ENCODE results near the gene MX1.

MX1 gene

DNA sequence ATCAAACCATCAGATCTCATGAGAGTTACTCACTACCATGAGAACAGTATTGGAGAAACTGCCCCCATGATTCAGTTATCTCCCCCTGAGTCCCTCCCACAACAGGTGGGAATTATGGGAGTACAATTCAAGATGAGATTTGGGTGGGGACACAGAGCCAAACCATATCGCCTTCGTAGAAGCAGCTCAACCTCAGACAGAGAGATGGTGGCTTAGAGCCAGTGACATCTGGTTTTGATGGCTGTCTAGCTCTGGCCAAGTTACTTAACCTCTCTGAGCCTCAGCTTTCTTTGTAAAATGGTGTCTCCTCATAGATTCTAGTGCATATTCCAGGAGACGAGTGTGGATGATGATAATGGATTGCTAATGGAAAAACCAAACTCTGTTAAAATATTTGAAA, 27.2 kb downstream of the MX1 start:
- Histone ChIP-seq H3K4me1 (ENCODE audit: control insufficient read depth in 2 of 2, insufficient read depth in 2 of 2, low read length in 2 of 2) (peaks cover 2 to 3% of the 10 kb centered on the region in 2 donors), H3K4me3 (ENCODE audit: low read length in 2 of 2) (no peak overlapping the region), H3K36me3 (ENCODE audit: control insufficient read depth in 2 of 2, insufficient read depth in 2 of 2, low read length in 2 of 2) (peaks cover 10 to 23% of the 10 kb centered on the region in 2 donors), H3K27ac (ENCODE audit: low read depth in 2 of 2, low read length in 2 of 2) (no peak overlapping the region), H3K27me3 (ENCODE audit: control insufficient read depth in 2 of 2, insufficient read depth in 2 of 2, low read length in 2 of 2) (no peaks in the 10 kb centered on the region), H3K9me3 (ENCODE audit: control insufficient read depth in 2 of 2, low read length in 2 of 2) (no peaks in the 10 kb centered on the region), H3K9ac (ENCODE audit: low read depth in 1 of 2, low read length in 2 of 2) (no peak overlapping the region)

DNA sequence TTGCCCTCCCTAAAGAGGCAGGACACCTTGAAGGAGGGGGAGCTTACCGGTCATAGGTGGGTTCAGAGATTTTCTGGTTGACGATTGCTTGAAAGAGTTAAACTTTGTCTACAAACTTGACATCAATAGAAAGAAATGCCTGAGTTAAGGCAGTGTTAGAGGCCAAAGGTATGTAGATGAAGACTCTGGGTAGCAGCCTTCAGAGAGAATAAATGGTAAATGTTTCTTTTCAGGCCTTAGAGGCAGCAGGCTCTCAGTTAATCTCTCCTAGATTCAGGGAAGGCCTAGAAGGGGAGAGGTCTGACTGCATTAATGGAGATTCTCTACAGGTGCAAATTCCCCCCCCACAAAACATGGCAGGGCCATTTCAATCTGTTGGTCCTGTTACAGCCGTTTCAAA, 27.7 kb downstream of the MX1 start:
- no peak overlapping the region for H3K4me3 ChIP-seq (ENCODE audit: low read length in 2 of 2)
- peaks cover 15 to 27% of the 10 kb centered on the region in 2 donors for H3K36me3 ChIP-seq (ENCODE audit: control insufficient read depth in 2 of 2, insufficient read depth in 2 of 2, low read length in 2 of 2)
- H3K27ac ChIP-seq (ENCODE audit: low read depth in 2 of 2, low read length in 2 of 2) = no peak overlapping the region
- H3K4me1 ChIP-seq (ENCODE audit: control insufficient read depth in 2 of 2, insufficient read depth in 2 of 2, low read length in 2 of 2) = peaks cover 2 to 3% of the 10 kb centered on the region in 2 donors
- H3K9ac ChIP-seq (ENCODE audit: low read depth in 1 of 2, low read length in 2 of 2) = no peak overlapping the region
- H3K27me3 ChIP-seq (ENCODE audit: control insufficient read depth in 2 of 2, insufficient read depth in 2 of 2, low read length in 2 of 2) = no peaks in the 10 kb centered on the region
- H3K9me3 ChIP-seq (ENCODE audit: control insufficient read depth in 2 of 2, low read length in 2 of 2) = no peaks in the 10 kb centered on the region

DNA sequence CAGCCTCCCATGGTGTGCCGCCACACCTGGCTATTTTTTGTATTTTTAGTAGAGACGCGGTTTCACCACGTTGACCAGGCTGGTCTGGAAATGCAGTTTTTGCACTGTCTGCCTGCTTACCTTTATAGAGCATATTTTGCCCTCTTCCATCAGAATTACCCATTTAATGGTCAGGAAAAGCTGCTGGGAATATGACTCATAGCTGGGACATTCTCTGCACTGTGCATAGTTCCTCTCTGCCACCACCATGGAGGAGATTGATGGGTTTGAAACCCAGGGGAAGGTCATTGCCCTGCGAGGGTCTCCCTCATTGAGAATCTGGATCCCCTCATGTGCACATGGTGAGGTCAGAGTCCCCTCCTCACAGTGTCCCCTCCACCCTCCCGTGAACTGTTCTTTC, 32.1 kb downstream of the MX1 start:
- H3K9ac ChIP-seq (ENCODE audit: low read depth in 1 of 2, low read length in 2 of 2) = no peak overlapping the region
- H3K4me3 ChIP-seq (ENCODE audit: low read length in 2 of 2) = no peak overlapping the region
- H3K27me3 ChIP-seq (ENCODE audit: control insufficient read depth in 2 of 2, insufficient read depth in 2 of 2, low read length in 2 of 2) = no peaks in the 10 kb centered on the region
- H3K27ac ChIP-seq (ENCODE audit: low read depth in 2 of 2, low read length in 2 of 2) = no peak overlapping the region
- no peaks in the 10 kb centered on the region for H3K9me3 ChIP-seq (ENCODE audit: control insufficient read depth in 2 of 2, low read length in 2 of 2)
- peaks cover 0 to 3% of the 10 kb centered on the region in 2 donors for H3K4me1 ChIP-seq (ENCODE audit: control insufficient read depth in 2 of 2, insufficient read depth in 2 of 2, low read length in 2 of 2)
- peaks cover 10 to 24% of the 10 kb centered on the region in 2 donors for H3K36me3 ChIP-seq (ENCODE audit: control insufficient read depth in 2 of 2, insufficient read depth in 2 of 2, low read length in 2 of 2)

DNA sequence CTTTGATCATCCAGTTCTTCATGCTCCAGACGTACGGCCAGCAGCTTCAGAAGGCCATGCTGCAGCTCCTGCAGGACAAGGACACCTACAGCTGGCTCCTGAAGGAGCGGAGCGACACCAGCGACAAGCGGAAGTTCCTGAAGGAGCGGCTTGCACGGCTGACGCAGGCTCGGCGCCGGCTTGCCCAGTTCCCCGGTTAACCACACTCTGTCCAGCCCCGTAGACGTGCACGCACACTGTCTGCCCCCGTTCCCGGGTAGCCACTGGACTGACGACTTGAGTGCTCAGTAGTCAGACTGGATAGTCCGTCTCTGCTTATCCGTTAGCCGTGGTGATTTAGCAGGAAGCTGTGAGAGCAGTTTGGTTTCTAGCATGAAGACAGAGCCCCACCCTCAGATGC, 32.5 kb downstream of the MX1 start:
- Histone ChIP-seq H3K9me3 (ENCODE audit: control insufficient read depth in 2 of 2, low read length in 2 of 2) (no peaks in the 10 kb centered on the region), H3K36me3 (ENCODE audit: control insufficient read depth in 2 of 2, insufficient read depth in 2 of 2, low read length in 2 of 2) (peaks cover 10 to 27% of the 10 kb centered on the region in 2 donors), H3K4me3 (ENCODE audit: low read length in 2 of 2) (no peak overlapping the region)

DNA sequence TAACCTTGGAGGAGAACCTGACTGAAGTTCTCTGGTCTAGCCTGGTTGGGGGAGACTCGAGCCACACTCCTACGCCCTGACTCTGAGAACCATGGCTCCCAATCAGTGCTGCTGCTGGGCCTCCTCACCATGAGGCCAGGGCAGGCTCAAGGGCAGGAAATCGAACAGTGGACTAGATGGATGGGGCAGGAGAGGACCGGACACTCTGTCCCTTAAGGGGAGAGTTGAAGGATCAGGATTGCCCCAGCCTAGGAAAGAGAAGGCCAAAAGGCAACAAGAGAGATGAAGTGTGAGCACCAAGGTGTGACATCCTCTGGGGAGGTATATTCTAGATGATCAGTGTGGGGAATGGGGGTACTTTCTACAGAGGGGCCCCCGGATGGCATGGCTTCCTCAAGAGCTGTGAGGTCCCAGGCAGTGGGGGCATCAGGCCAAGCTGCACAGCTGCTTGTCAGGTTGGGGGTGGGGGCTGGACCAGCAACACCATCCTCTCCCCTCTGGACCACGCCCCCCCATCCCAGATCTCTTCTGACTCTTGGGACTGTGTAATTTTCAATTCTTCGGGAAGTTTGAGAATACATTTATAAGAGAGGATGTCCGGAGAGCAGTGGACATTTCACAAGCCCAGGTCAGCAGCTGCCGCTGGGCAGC, 34.0 kb downstream of the MX1 start:
- Histone ChIP-seq H3K4me1 (ENCODE audit: control insufficient read depth in 2 of 2, insufficient read depth in 2 of 2, low read length in 2 of 2) (peaks cover 0 to 3% of the 10 kb centered on the region in 2 donors), H3K27ac (ENCODE audit: low read depth in 2 of 2, low read length in 2 of 2) (no peak overlapping the region), H3K9ac (ENCODE audit: low read depth in 1 of 2, low read length in 2 of 2) (no peak overlapping the region), H3K9me3 (ENCODE audit: control insufficient read depth in 2 of 2, low read length in 2 of 2) (no peaks in the 10 kb centered on the region), H3K36me3 (ENCODE audit: control insufficient read depth in 2 of 2, insufficient read depth in 2 of 2, low read length in 2 of 2) (peaks cover 15 to 37% of the 10 kb centered on the region in 2 donors), H3K27me3 (ENCODE audit: control insufficient read depth in 2 of 2, insufficient read depth in 2 of 2, low read length in 2 of 2) (no peaks in the 10 kb centered on the region), H3K4me3 (ENCODE audit: low read length in 2 of 2) (no peak overlapping the region)

More for the DNA sequence above, 32.5 kb downstream of the MX1 start:
- no peak overlapping the region for H3K27ac ChIP-seq (ENCODE audit: low read depth in 2 of 2, low read length in 2 of 2)
- H3K4me1 ChIP-seq (ENCODE audit: control insufficient read depth in 2 of 2, insufficient read depth in 2 of 2, low read length in 2 of 2) = peaks cover 0 to 3% of the 10 kb centered on the region in 2 donors
- H3K27me3 ChIP-seq (ENCODE audit: control insufficient read depth in 2 of 2, insufficient read depth in 2 of 2, low read length in 2 of 2) = no peaks in the 10 kb centered on the region
- H3K9ac ChIP-seq (ENCODE audit: low read depth in 1 of 2, low read length in 2 of 2) = no peak overlapping the region

DNA sequence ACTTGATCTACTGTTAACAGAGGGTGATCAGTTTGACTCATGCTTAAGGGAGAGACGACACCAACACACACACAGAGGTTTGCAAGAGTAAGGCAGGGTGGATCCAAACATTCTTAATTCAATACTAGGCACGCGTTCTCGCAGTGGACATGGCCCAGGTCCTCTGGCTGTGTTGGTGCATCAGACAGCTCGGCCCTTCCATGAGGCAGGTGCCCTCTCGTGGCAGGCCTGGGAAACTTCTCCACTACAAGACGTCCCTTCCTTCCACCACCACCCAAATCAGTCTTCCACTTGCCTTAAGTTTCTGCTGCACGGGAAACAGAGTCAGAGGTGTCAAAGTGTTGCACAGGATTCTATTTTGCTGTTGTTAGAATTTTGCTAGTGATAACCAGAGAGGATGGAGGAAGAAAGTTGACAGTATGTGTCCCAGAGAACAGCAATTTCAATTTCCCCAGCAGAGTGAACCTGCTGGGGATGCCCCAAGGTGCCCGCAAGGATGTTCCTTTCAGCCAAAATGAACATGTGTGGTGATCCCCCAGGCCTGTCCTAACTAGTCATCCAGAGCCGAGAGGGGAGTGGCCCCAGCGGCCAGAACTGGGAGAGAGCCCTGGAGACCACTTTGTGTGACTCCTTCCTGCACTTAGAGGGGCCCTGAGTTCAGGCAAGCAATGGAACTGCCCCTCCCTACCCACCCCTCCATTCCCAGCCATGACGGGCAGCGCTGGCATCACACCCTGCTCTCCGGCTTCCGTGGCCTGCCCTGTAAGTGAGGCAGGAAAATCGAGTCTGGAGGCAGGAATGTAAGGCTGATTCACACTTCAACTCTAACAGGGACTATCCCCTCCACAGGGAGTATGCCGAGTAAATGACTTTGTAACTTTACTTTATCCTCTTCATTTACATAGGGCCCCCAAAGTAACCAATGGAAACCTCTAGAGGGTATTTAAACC, 34.8 kb downstream of the MX1 start:
- Histone ChIP-seq H3K9ac (ENCODE audit: low read depth in 1 of 2, low read length in 2 of 2) (no peak overlapping the region), H3K27ac (ENCODE audit: low read depth in 2 of 2, low read length in 2 of 2) (no peak overlapping the region), H3K4me3 (ENCODE audit: low read length in 2 of 2) (no peak overlapping the region)

DNA sequence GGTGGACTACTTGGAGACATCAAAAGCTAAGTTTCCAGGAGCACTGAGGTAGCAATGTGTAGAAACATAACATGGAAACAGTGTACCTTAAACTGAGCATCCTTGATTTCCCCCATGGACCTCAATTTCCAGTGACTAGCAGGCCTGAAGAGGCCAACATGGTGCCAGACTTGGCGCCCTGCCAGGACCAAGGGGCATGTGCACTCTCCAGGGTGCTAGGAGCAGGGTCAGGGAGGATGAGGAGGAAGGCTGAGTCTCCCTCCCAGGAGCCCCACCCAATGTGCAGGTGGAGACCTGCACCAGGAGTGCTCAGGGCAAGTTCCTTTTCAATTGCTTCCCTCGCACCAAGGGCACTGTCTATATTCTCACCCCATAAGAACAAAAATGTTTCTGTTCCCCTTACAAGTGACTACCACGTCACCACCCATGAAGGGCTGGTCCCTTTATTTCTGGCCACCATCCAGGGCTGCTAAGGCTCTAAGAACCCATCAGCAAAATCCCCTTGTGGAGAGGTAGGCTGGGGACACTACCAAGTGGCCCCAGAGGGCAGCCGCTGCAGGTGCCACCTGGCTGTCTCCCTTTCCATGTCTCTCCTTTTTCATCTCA, 39.2 kb downstream of the MX1 start:
- H3K9me3 ChIP-seq (ENCODE audit: control insufficient read depth in 2 of 2, low read length in 2 of 2) = no peaks in the 10 kb centered on the region
- H3K27ac ChIP-seq (ENCODE audit: low read depth in 2 of 2, low read length in 2 of 2) = no peak overlapping the region
- H3K4me1 ChIP-seq (ENCODE audit: control insufficient read depth in 2 of 2, insufficient read depth in 2 of 2, low read length in 2 of 2) = peaks cover 0 to 3% of the 10 kb centered on the region in 2 donors
- H3K9ac ChIP-seq (ENCODE audit: low read depth in 1 of 2, low read length in 2 of 2) = no peak overlapping the region
- no peaks in the 10 kb centered on the region for H3K27me3 ChIP-seq (ENCODE audit: control insufficient read depth in 2 of 2, insufficient read depth in 2 of 2, low read length in 2 of 2)
- H3K4me3 ChIP-seq (ENCODE audit: low read length in 2 of 2) = no peak overlapping the region
- peaks cover 60 to 64% of the 10 kb centered on the region in 2 donors for H3K36me3 ChIP-seq (ENCODE audit: control insufficient read depth in 2 of 2, insufficient read depth in 2 of 2, low read length in 2 of 2)

More for the DNA sequence above, 34.8 kb downstream of the MX1 start:
- Histone ChIP-seq H3K36me3 (ENCODE audit: control insufficient read depth in 2 of 2, insufficient read depth in 2 of 2, low read length in 2 of 2) (peaks cover 23 to 38% of the 10 kb centered on the region in 2 donors), H3K4me1 (ENCODE audit: control insufficient read depth in 2 of 2, insufficient read depth in 2 of 2, low read length in 2 of 2) (peaks cover 0 to 3% of the 10 kb centered on the region in 2 donors), H3K27me3 (ENCODE audit: control insufficient read depth in 2 of 2, insufficient read depth in 2 of 2, low read length in 2 of 2) (no peaks in the 10 kb centered on the region), H3K9me3 (ENCODE audit: control insufficient read depth in 2 of 2, low read length in 2 of 2) (no peaks in the 10 kb centered on the region)

DNA sequence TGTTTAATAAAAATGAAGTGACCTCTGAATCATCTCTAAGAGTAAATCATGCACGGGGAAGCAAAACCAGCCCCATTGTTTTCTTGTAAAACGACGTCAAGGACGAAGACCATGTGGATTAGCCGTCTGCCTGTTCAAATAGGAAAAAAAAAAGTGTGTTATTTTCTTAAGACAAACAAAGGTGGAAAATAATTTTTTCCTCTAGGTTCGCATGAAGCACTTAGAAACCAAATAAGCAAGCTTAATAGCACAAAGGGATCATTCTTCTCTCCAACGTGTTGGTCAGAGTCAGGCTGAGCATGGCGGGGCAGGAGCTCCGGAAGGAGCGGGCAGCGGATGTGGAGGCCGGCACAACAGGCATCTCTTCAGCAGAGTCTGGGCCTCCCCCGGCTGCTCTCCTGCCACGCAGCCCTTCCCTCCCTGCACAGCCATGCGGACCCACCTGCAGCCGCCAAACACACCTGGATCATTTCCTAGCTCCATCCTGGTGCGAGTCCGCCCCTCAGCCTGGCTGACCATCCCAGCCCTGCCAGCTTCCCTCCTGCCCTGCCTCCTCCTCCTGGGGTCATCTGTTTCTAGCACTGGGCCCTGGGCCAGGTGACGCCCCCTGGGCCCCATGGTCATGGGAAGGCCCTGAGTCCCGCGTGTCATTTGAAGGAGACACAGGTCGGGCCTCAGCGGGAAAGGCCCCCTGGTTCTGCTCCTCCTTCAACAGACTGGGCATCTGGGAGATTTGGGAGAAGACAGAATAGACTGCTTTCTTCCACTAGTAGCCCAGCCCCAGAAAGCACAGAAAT, 40.2 kb downstream of the MX1 start:
- Histone ChIP-seq H3K9ac (ENCODE audit: low read depth in 1 of 2, low read length in 2 of 2) (no peak overlapping the region), H3K4me3 (ENCODE audit: low read length in 2 of 2) (no peak overlapping the region), H3K27ac (ENCODE audit: low read depth in 2 of 2, low read length in 2 of 2) (no peak overlapping the region), H3K36me3 (ENCODE audit: control insufficient read depth in 2 of 2, insufficient read depth in 2 of 2, low read length in 2 of 2) (peaks cover 70 to 73% of the 10 kb centered on the region in 2 donors), H3K9me3 (ENCODE audit: control insufficient read depth in 2 of 2, low read length in 2 of 2) (no peaks in the 10 kb centered on the region), H3K4me1 (ENCODE audit: control insufficient read depth in 2 of 2, insufficient read depth in 2 of 2, low read length in 2 of 2) (peaks cover 0 to 3% of the 10 kb centered on the region in 2 donors), H3K27me3 (ENCODE audit: control insufficient read depth in 2 of 2, insufficient read depth in 2 of 2, low read length in 2 of 2) (no peaks in the 10 kb centered on the region)

DNA sequence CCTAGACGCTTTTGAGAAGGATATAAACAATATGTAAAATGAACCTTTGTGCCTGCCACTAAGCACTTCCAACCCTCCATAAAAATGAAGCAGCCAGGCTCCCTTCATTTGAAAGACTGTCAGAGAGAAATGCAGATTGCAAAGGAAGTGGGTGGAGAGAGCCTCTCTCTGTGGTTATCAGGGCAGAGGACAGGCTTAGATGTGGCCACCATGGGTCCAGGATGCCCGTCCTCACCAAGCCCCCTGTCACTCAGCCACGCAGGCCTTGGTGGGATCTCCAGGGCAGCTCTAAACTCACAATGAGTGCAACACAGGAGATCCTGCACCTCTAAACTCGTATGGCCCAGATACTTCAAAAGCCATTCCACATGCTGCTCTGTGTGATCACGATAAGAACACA, 44.0 kb downstream of the MX1 start:
- Histone ChIP-seq H3K4me1 (ENCODE audit: control insufficient read depth in 2 of 2, insufficient read depth in 2 of 2, low read length in 2 of 2) (no peaks in the 10 kb centered on the region), H3K9ac (ENCODE audit: low read depth in 1 of 2, low read length in 2 of 2) (no peak overlapping the region), H3K4me3 (ENCODE audit: low read length in 2 of 2) (no peak overlapping the region), H3K27me3 (ENCODE audit: control insufficient read depth in 2 of 2, insufficient read depth in 2 of 2, low read length in 2 of 2) (no peaks in the 10 kb centered on the region), H3K36me3 (ENCODE audit: control insufficient read depth in 2 of 2, insufficient read depth in 2 of 2, low read length in 2 of 2) (peaks cover 73 to 82% of the 10 kb centered on the region in 2 donors), H3K9me3 (ENCODE audit: control insufficient read depth in 2 of 2, low read length in 2 of 2) (no peaks in the 10 kb centered on the region), H3K27ac (ENCODE audit: low read depth in 2 of 2, low read length in 2 of 2) (no peak overlapping the region)

Data from mucosa of rectum (tissue), 2 donors.